Type B pancreatic cell (in vitro differentiated cells): ENCODE measurements around the gene LYZL4. TPM values are rescaled to one million over a fixed set of nuclear protein-coding genes. Genes with fewer than 3 reads are reported as not detected.

Experiments
- DNase-seq: peaks from one replicate; pipeline ENCODE4 v3.0.0; 2021; ENCODE audit warnings: mixed read lengths; ENCODE audit not compliant: unreplicated experiment; ENCODE audit errors: extremely low spot score
- H3K27ac Mint-ChIP-seq: 2 replicates; pipeline ENCODE4 v1.8.0; 2021; ENCODE audit warnings: mild to moderate bottlenecking, mixed read lengths
- H3K27me3 Mint-ChIP-seq: 2 replicates; pipeline ENCODE4 v1.8.0; 2021; ENCODE audit warnings: mixed read lengths
- H3K36me3 Mint-ChIP-seq: 2 replicates; pipeline ENCODE4 v1.8.0; 2021; ENCODE audit warnings: mixed read lengths
- H3K4me1 Mint-ChIP-seq: one replicate; pipeline ENCODE4 v1.8.0; 2021; ENCODE audit warnings: mixed read lengths; ENCODE audit not compliant: unreplicated experiment
- H3K4me3 Mint-ChIP-seq: 2 replicates; pipeline ENCODE4 v1.8.0; 2021; ENCODE audit warnings: mild to moderate bottlenecking, mixed read lengths
- H3K9me3 Mint-ChIP-seq: 2 replicates; pipeline ENCODE4 v1.8.0; 2021; ENCODE audit warnings: mixed read lengths
- total RNA-seq: library from RNA; stranded (reverse); gene quantifications from 2 replicates; pipeline ENCODE4 v1.2.1, GENCODE V29; 2021; ENCODE audit warnings: low replicate concordance
- TF ChIP-seq, protein P1 (sequence below): fragments of 200-600 bp; sonication (generic); conservative IDR thresholded peaks from 2 replicates; pipeline ENCODE4 v1.5.0; 2021; ENCODE audit warnings: antibody characterized with exemption, mild to moderate bottlenecking

The LYZL4 gene
- total RNA-seq, 1 donor from 2014 or later = not detected

DNA sequence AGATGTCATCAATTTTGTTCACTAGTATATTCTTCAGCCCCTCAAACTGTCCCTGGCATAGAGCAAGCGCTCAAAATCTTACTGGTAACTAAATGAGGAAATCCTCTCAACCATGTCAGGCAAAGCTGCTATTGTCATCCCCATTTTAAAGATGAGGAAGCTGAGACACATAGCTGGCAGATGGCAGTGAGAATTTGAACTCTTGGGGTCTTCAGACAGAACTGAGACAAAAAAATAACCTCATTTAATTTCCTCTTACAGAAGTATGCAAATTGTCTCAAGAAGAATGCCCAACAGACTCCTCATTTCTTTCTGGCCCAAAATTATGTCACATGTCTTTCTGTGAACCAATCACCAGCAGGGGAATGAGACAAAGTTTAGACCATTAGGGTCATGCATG is 40.2 kb upstream of the LYZL4 start:
- Mint-ChIP-seq H3K4me3 (no peak overlapping the region), H3K27me3 (peaks cover 9% of the 10 kb centered on the region), H3K27ac (no peak overlapping the region), H3K4me1 (no peaks in the 10 kb centered on the region), H3K36me3 (no peaks in the 10 kb centered on the region), H3K9me3 (no peaks in the 10 kb centered on the region)
- DNase-seq = no peak
- TF ChIP-seq, protein P1, sequence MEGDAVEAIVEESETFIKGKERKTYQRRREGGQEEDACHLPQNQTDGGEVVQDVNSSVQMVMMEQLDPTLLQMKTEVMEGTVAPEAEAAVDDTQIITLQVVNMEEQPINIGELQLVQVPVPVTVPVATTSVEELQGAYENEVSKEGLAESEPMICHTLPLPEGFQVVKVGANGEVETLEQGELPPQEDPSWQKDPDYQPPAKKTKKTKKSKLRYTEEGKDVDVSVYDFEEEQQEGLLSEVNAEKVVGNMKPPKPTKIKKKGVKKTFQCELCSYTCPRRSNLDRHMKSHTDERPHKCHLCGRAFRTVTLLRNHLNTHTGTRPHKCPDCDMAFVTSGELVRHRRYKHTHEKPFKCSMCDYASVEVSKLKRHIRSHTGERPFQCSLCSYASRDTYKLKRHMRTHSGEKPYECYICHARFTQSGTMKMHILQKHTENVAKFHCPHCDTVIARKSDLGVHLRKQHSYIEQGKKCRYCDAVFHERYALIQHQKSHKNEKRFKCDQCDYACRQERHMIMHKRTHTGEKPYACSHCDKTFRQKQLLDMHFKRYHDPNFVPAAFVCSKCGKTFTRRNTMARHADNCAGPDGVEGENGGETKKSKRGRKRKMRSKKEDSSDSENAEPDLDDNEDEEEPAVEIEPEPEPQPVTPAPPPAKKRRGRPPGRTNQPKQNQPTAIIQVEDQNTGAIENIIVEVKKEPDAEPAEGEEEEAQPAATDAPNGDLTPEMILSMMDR = no peak

DNA sequence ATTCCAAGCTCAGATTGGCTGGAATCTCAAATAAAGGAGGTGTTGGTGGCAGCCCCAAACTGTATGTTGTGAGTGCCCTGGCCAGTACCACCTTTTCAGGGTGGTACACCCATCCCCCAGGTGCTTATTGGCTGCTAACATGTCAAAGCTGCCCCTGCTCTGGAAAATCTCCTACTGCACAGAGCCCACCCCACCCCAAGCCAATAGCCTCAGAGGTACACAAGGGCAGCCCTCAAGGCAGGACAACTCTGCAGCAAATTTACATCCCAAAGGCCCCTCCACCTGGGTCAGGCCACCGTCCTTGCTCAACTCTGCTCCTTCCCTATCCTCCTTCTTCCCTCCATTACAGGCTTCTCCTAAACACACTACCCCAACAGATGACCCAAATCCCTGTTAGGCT is 37.1 kb upstream of the LYZL4 start:
- Mint-ChIP-seq H3K9me3 (no peaks in the 10 kb centered on the region), H3K4me1 (no peaks in the 10 kb centered on the region), H3K36me3 (no peaks in the 10 kb centered on the region), H3K4me3 (no peak overlapping the region), H3K27me3 (peaks cover 27% of the 10 kb centered on the region), H3K27ac (no peak overlapping the region)
- TF ChIP-seq, protein P1 = no peak
- DNase-seq = no peak

DNA sequence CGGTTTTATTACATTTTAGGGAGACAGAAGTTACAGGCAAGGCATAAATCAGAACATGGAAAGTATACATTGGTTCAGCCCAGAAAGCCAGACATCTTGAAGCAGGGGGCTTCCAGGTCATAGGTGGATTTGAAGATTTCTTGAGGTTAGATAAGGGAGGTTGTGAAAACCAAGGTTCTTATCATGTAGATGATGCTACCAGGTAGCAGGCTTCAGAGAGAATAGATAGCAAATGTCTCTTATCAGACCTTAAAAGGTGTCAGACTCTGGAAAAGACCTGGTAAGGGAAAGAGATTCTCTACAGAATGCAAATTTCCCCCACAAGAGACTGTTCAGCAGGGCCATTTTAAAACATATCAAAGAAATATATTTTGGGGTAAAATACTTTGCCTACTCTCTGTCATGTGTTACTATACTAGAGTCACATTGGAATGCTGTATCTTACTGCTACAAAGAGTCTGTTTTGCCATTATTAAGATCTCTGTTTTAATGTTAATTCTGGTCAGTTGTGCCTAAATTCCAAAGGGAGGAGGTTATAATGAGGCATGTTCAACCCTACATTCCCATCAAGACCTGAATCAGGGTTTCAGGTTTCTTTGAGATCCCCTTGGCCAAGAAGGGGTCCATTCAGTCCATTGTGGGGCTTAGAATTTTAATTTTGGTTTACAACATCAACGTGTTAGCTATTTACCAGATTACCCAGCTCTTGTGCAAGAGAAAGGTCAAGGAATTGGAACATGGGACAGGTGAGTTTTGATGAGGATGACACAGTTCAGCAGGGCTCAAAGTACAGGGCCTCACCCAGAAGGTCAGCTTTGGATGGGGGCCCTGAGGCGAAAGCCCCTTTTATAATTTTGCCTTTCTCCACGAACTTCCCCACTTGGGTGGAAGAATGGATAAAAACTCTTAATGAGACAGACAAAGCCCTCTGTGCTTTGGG is 36.0 kb upstream of the LYZL4 start:
- DNase-seq = no peak
- Mint-ChIP-seq H3K27ac (no peak overlapping the region), H3K4me3 (no peak overlapping the region), H3K4me1 (no peaks in the 10 kb centered on the region), H3K9me3 (no peaks in the 10 kb centered on the region), H3K27me3 (peaks cover 38% of the 10 kb centered on the region), H3K36me3 (no peaks in the 10 kb centered on the region)
- TF ChIP-seq, protein P1 = no peak

DNA sequence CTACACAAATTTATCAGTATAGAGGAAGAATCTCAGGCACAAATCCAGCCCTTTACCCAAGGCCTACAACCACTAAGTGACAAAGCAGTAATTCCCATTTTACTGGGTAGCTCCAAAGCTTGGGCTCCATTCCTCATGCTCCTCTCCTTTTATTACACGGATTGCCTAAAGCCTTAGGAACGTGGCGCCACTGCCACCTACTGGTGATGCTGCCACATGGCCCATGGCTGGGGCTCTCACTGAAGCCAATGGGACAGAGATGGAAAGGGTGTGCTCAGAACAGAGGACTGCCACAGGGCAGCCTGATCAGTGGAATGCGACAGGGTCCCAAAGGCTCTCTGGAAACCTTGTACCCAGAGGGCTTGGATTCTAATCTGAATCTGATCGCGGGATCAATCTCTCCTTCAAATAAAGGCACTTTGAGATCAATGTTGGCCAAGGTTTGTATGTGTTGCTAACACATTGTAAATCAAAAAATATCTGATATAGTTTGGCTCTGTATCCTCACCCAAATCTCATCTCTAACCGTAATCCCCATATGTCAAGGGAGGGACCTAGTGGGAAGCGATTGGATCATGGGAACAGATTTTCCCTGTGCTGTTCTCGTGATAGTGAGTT is 33.5 kb upstream of the LYZL4 start:
- no peaks in the 10 kb centered on the region for H3K4me1 Mint-ChIP-seq
- no peak overlapping the region for H3K4me3 Mint-ChIP-seq
- H3K36me3 Mint-ChIP-seq = no peaks in the 10 kb centered on the region
- TF ChIP-seq, protein P1 = peak; percentile 97
- DNase-seq = peak; percentile 86
- peaks cover 54% of the 10 kb centered on the region for H3K27me3 Mint-ChIP-seq
- no peak overlapping the region for H3K27ac Mint-ChIP-seq
- H3K9me3 Mint-ChIP-seq = no peaks in the 10 kb centered on the region

DNA sequence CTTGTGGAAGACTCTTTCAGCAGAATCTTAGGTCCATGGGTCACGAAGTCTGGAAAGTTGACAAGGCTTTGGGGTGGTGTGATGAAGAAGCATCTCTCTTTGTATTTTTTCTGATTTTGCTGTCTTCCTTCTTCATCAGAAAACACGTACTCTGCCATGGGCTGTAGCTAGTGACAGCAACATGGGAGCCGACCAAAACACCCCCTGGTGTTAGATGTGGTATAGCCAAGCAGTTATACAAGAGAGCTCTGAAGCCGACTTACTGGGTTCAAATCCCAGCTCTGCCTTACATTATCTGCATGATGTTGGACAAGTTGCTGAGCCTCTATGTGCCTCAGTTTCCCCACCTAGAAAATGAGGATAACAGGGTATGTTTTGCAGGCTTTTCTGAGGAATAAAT is 32.9 kb upstream of the LYZL4 start:
- Mint-ChIP-seq H3K27me3 (peaks cover 58% of the 10 kb centered on the region), H3K27ac (no peak overlapping the region)

More for the DNA sequence above, 32.9 kb upstream of the LYZL4 start:
- Mint-ChIP-seq H3K36me3 (no peaks in the 10 kb centered on the region), H3K4me1 (no peaks in the 10 kb centered on the region), H3K4me3 (no peak overlapping the region), H3K9me3 (no peaks in the 10 kb centered on the region)
- TF ChIP-seq, protein P1 = no peak
- no peak for DNase-seq
